Fibroblast of lung (primary cell): ENCODE results near the gene NSFL1C. TPM values are rescaled to one million over a fixed set of nuclear protein-coding genes. Genes with fewer than 3 reads are reported as not detected.

Experiments used
- DNase-seq, 2 donors: peaks; one replicate each; pipeline versions ENCODE4 v3.0.0 to v3.0.0-alpha.2; 2010; ENCODE audit warnings: low read depth in 2 of 2
- H2AFZ ChIP-seq: 2 replicates; pipeline ENCODE4 v1.5.1; 2012; ENCODE audit warnings: low read length, control low read depth, inconsistent platforms
- H3K27ac ChIP-seq: 2 replicates; pipeline ENCODE4 v1.5.1; 2011; ENCODE audit warnings: low read length, control low read depth; ENCODE audit not compliant: insufficient read depth
- H3K27me3 ChIP-seq: 2 replicates; pipeline ENCODE4 v1.5.1; 2011; ENCODE audit warnings: mild to moderate bottlenecking, low read length; ENCODE audit not compliant: control insufficient read depth, insufficient read depth
- H3K36me3 ChIP-seq: 2 replicates; pipeline ENCODE4 v1.5.1; 2011; ENCODE audit warnings: low read length; ENCODE audit not compliant: control insufficient read depth, insufficient read depth
- H3K4me1 ChIP-seq: 2 replicates; pipeline ENCODE4 v1.5.1; 2011; ENCODE audit warnings: low read length; ENCODE audit not compliant: control insufficient read depth, insufficient read depth; ENCODE audit errors: extremely low read depth
- H3K4me2 ChIP-seq: 2 replicates; pipeline ENCODE4 v1.5.1; 2011; ENCODE audit warnings: low read length, control low read depth; ENCODE audit not compliant: insufficient read depth; ENCODE audit errors: extremely low read depth
- H3K4me3 ChIP-seq, 4 experiments: fragments of 200-600 bp in 1 of 4; sonication (generic) in 1 of 4; replicated peaks in 1 of 4; 2 replicates each; pipeline ENCODE4 v1.5.1; 2011 to 2016; ENCODE audit warnings: low read length in 4 of 4, low read depth in 3 of 4, mild to moderate bottlenecking in 3 of 4, control low read depth in 2 of 4, inconsistent platforms in 1 of 4, mixed read lengths in 1 of 4; ENCODE audit not compliant: insufficient read depth in 1 of 4; ENCODE audit errors: control extremely low read depth in 1 of 4
- H3K79me2 ChIP-seq: 2 replicates; pipeline ENCODE4 v1.5.1; 2012; ENCODE audit warnings: mild to moderate bottlenecking, low read length, inconsistent platforms; ENCODE audit not compliant: control insufficient read depth, insufficient read depth
- H3K9ac ChIP-seq: 2 replicates; pipeline ENCODE4 v1.5.1; 2011; ENCODE audit warnings: mild to moderate bottlenecking, low read length, control low read depth; ENCODE audit not compliant: insufficient read depth
- H3K9me3 ChIP-seq: 2 replicates; pipeline ENCODE4 v1.5.1; 2012; ENCODE audit warnings: low read depth, low read length; ENCODE audit not compliant: control insufficient read depth, insufficient read depth
- H4K20me1 ChIP-seq: 2 replicates; pipeline ENCODE4 v1.5.1; 2011; ENCODE audit warnings: low read length; ENCODE audit not compliant: control insufficient read depth, insufficient read depth; ENCODE audit errors: extremely low read depth
- CTCF ChIP-seq, 2 donors: IDR thresholded peaks in 1 of 2; conservative IDR thresholded peaks in 1 of 2; 1 replicate in 1 of 2; 2 replicates in 1 of 2; pipeline ENCODE4 v1.5.1; 2011 to 2012; ENCODE audit warnings: low read length in 2 of 2, control low read depth in 1 of 2, inconsistent platforms in 1 of 2, low read depth in 1 of 2, mild to moderate bottlenecking in 1 of 2
- EZH2 ChIP-seq: IDR thresholded peaks from 2 replicates; pipeline ENCODE4 v1.5.1; 2012; ENCODE audit warnings: low read length, control low read depth, mild to moderate bottlenecking; ENCODE audit errors: missing control alignments
- polyA plus RNA-seq, 2 donors: library from polyadenylated mRNA; depleted of rRNA in 1 of 2; stranded (reverse) in 1 of 2; unstranded in 1 of 2; fragments of >200 nt; gene quantifications; 2 replicates each; pipeline ENCODE4 v1.2.1, GENCODE V29; 2011 to 2012; ENCODE audit warnings: missing spikeins in 1 of 2
- total RNA-seq: library from RNA; depleted of rRNA; stranded (reverse); fragments of >200 nt; gene quantifications from 2 replicates; pipeline ENCODE4 v1.2.1, GENCODE V29; 2014

Gene NSFL1C
- total and polyA plus RNA-seq, 2 donors (not counting 1 experiment from before 2014, with no cell fraction given): 17.8 to 24.3 TPM

GRCh38 chr20:1417273-1417672, 49.4 kb downstream of the NSFL1C start:
- peak overlapping the region; percentile 10 for H3K4me2 ChIP-seq
- H3K9me3 ChIP-seq: no peaks in the 10 kb centered on the region
- H4K20me1 ChIP-seq: no peaks in the 10 kb centered on the region
- H3K36me3 ChIP-seq: no peaks in the 10 kb centered on the region
- H2AFZ ChIP-seq: no peak overlapping the region
- peak overlapping the region; percentile 91 for H3K27ac ChIP-seq
- peak in 1 of 2 donors; percentile 48 for DNase-seq
- TF ChIP-seq CTCF (conservative IDR thresholded peaks at IDR 0.05 in 1 of 2, IDR thresholded peaks at IDR 0.05 in 1 of 2; ENCODE audit: low read depth in 1 of 2, low read length in 2 of 2) (no peak), EZH2 (no peak)
- peaks cover 10% of the 10 kb centered on the region for H3K4me1 ChIP-seq
- H3K4me3 ChIP-seq: no peak overlapping the region
- H3K9ac ChIP-seq: no peak overlapping the region
- H3K27me3 ChIP-seq: no peaks in the 10 kb centered on the region
- no peaks in the 10 kb centered on the region for H3K79me2 ChIP-seq

- no peak for TF ChIP-seq EZH2
- no peak for TF ChIP-seq CTCF (conservative IDR thresholded peaks at IDR 0.05 in 1 of 2, IDR thresholded peaks at IDR 0.05 in 1 of 2; ENCODE audit: low read depth in 1 of 2, low read length in 2 of 2)
- Histone ChIP-seq H3K9me3 (no peaks in the 10 kb centered on the region), H3K9ac (no peak overlapping the region), H3K4me3 (no peak overlapping the region), H3K36me3 (no peaks in the 10 kb centered on the region), H3K4me1 (peaks cover 10% of the 10 kb centered on the region), H3K79me2 (no peaks in the 10 kb centered on the region), H3K4me2 (no peak overlapping the region), H3K27ac (peak overlapping the region; percentile 91), H2AFZ (no peak overlapping the region), H4K20me1 (no peaks in the 10 kb centered on the region), H3K27me3 (no peaks in the 10 kb centered on the region)
- peak; percentile 95 to 98 for DNase-seq
Observed at GRCh38 chr20:1415667-1416468, 50.8 kb downstream of the NSFL1C start.

DNA sequence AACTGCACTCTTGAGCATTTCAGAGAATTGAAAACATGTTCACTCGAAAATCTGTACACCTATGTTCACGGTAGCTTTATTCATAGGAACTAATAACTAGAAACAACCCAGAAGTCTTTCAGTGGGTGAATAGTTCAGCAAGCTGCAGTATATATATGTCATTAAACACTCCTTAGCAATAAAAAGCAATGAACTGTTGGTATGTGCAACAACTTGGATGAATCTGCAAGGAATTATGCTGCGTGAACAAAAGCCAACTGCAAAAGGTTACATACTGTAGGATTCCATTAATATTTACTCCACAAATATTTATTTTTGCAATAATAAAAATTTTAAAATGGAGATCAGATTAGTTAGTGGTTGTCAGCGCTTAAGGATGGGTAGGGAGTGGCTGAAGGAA, 51.7 kb downstream of the NSFL1C start:
- TF ChIP-seq EZH2 (no peak), CTCF (conservative IDR thresholded peaks at IDR 0.05 in 1 of 2, IDR thresholded peaks at IDR 0.05 in 1 of 2; ENCODE audit: low read depth in 1 of 2, low read length in 2 of 2) (no peak)
- DNase-seq: no peak

More for the DNA sequence above, 51.7 kb downstream of the NSFL1C start:
- Histone ChIP-seq H3K4me2 (no peak overlapping the region), H3K9me3 (no peaks in the 10 kb centered on the region), H3K4me3 (no peak overlapping the region), H2AFZ (no peak overlapping the region), H4K20me1 (no peaks in the 10 kb centered on the region), H3K4me1 (peaks cover 10% of the 10 kb centered on the region), H3K27ac (no peak overlapping the region), H3K27me3 (no peaks in the 10 kb centered on the region), H3K36me3 (no peaks in the 10 kb centered on the region), H3K9ac (no peak overlapping the region), H3K79me2 (no peaks in the 10 kb centered on the region)
